D721Med (cell line): ENCODE data around the gene LMF1.

Source experiments
- DNase-seq: peaks from one replicate; pipeline ENCODE4 v3.0.0; 2011; ENCODE audit warnings: low spot score; ENCODE audit not compliant: insufficient read length
- FAIRE-seq: peaks from 2 replicates; lab custom pipeline; 2011; peaks lifted over from hg19 to GRCh38; lab: Jason Lieb, UNC
- TF ChIP-seq, protein P1 (sequence below): IDR thresholded peaks from 2 replicates; pipeline ENCODE4 v1.5.1; 2012; ENCODE audit warnings: mild to moderate bottlenecking, control low read depth; ENCODE audit not compliant: insufficient read depth; ENCODE audit errors: missing control alignments

The LMF1 gene

DNA sequence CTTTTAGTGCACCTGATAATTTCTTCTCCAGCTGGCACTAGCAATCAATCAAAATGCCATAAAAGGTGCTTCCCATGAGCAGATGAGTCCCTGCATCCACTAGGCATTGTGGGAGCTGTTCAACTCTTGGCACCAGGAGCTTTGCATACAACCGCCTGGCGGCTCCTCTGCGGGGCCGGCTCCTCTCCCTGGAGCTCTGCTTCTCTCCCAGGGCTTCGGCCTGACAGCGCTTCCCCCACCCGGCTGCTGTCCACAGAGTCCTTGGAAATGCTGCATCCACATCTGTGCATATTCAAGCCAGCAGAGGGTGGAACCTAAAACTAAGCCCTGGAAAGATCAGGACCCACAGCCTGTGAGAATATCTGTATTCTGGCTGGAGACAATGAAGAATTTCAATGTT, 62.9 kb downstream of the LMF1 start:
- no peak for DNase-seq
- FAIRE-seq = no peak
- TF ChIP-seq, protein P1, sequence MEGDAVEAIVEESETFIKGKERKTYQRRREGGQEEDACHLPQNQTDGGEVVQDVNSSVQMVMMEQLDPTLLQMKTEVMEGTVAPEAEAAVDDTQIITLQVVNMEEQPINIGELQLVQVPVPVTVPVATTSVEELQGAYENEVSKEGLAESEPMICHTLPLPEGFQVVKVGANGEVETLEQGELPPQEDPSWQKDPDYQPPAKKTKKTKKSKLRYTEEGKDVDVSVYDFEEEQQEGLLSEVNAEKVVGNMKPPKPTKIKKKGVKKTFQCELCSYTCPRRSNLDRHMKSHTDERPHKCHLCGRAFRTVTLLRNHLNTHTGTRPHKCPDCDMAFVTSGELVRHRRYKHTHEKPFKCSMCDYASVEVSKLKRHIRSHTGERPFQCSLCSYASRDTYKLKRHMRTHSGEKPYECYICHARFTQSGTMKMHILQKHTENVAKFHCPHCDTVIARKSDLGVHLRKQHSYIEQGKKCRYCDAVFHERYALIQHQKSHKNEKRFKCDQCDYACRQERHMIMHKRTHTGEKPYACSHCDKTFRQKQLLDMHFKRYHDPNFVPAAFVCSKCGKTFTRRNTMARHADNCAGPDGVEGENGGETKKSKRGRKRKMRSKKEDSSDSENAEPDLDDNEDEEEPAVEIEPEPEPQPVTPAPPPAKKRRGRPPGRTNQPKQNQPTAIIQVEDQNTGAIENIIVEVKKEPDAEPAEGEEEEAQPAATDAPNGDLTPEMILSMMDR = no peak

DNA sequence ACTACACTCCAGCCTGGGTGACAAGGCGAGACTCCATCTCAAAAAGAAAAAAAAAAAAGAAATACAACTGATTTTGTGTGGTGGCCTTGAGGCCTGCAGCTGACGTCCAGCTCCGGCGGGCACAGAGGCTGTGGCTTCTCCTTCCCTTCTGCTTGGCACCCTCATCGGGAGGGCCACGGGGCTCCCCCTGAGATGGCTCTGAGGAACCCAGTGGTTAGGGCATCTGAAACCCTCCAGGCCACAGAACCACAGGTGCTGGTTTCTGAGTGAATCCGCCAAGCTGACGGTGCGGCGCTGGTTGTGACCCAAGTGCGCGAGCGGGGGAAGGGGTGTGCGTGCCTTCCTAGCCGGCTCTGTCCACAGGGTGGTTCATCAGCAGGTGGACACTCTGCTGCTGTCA, 63.4 kb downstream of the LMF1 start:
- FAIRE-seq = no peak
- TF ChIP-seq, protein P1 = no peak

DNA sequence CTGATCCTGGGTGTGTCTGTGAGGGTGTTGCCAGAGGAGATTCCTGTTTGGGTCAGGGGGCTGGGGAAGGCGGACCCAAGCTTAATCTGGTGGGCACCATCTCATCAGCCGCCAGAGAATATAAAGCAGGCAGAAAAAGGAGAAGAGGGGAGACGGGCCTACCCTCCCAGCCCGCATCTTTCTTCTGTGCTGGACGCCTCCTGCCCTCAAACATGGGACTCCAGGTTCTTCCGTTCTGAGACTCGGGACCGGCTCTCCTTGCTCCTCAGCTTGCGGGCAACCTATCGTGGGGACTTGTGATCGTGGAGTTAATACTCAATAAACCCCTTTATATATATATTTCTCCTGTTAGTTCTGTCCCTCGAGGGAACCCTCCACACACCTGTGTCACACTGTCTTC, 64.5 kb downstream of the LMF1 start:
- FAIRE-seq (no peak), DNase-seq (no peak)
- TF ChIP-seq, protein P1 = no peak

More for the DNA sequence above, 63.4 kb downstream of the LMF1 start:
- DNase-seq = no peak

DNA sequence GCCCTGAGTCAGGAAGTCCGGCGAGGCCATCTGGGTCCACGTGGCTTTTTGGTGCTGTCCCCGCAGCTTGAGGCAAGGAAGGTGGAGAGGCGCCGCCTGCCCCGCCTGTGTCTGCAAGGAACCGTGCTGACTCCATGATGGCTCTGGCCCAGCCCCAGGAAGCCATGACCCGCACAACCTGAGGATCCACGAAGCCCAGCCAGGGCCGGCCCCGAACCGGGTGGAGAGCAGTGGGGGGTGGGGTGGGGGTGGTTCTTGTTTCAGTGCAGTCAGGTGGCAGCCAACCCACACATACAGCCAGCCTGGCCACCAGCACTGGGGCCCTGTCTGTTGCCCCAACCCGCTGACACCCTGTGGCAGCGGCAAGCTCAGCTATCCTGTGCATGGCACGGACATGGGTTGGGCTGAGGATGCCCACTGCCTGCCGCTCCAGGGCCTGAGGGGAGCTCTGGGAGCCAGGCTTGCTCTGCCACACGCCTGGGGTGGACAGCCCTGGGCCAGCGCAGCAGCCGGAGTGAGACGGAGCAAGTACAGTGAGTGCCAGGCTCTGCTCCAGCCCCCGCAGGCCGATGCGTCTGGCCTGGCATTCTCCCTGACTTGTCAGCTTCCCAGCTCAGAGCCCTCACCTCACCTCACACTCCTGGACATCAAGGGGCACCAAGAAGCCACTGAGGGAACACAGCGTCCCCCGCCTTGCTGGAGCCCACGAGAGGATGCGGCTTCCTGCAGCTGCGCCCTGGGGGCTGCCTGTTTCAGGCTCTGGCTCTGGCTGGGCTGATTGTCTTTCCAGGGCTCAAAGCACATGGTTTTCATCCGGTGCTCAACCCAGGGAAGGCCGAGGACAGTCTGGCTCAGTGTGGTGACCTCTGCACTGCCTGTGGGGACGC, 68.8 kb downstream of the LMF1 start:
- FAIRE-seq (no peak), DNase-seq (no peak)
- TF ChIP-seq, protein P1 = no peak

DNA sequence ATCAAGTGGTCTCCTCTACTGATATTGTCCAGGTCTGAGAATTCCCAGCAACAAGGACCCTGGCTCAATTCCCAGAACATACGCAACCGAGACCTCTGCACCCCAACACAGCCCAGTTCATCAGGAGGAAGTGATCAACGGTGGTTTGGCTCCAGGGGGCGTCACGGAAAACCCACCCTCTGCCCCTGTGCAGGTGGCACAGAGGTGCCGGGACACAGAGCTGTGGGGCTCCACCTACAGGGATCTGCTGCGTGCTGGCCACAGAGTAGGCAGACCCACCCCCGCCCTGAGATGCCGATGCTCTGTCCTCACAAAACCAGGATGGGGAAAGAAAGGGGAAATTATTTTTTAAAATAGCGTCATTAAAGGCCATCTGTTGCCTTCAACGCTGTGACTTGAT, 69.6 kb downstream of the LMF1 start:
- TF ChIP-seq, protein P1 = no peak
- FAIRE-seq (no peak), DNase-seq (no peak)

DNA sequence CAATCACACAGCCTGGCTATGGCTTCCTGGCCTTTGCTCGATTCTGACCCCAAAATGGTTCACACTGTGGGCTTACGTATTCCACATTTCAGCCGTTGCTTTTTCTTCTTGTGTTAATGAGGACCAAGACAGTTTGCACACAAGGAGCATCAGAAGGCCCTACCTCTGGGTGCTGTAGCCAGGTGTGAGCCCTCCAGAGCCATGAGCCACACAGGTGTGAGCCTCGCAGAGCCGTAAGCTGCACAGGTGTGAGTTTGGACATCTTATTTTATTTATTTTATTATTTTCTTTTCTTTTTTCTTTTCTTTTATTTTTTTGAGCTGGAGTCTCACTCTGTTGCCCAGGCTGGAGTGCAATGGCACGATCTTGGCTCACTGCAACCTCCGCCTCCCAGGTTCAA, 70.6 kb downstream of the LMF1 start:
- FAIRE-seq = no peak
- TF ChIP-seq, protein P1 = no peak

DNA sequence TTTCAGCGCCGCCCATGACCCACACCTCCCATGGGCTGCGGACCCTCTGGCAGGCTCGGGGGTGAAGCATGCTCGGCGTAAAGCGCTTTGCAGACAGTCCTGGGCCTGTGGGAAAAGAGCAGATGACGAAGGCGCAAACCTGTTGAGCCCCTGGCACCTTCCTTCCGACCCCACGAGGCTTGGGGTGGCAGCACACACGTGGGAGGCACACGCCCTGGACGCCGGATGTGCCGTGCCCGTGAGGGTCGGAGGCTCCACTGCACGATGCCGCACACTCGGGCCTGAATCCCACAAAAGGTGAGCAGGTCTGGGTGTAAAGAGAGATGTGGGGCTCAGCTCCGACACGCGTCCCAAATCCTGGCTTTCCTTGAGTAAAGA, 71.1 kb downstream of the LMF1 start:
- TF ChIP-seq, protein P1 = no peak
- no peak for FAIRE-seq
- DNase-seq = no peak

More for the DNA sequence above, 70.6 kb downstream of the LMF1 start:
- no peak for DNase-seq
